Lung (tissue), 12 donors: ENCODE results near the gene NRCAM. TPM values are rescaled to one million over a fixed set of nuclear protein-coding genes. Genes with fewer than 3 reads are reported as not detected.

Experiments used
- ATAC-seq: fragments of 200-7000 bp; cut with Tn5 transposase; one replicate; pipeline ENCODE4 v1.9.1; 2020; ENCODE audit warnings: moderate number of reproducible peaks; ENCODE audit not compliant: insufficient read depth, low FRiP score
- DNase-seq, 3 donors: peaks; one replicate each; pipeline ENCODE4 v3.0.0-alpha.2; 2013 to 2017
- H3K27ac ChIP-seq, 2 donors: one replicate each; pipeline ENCODE4 v1.5.1; 2013; ENCODE audit warnings: mild to moderate bottlenecking in 2 of 2, moderate library complexity in 2 of 2, control low read depth in 1 of 2, inconsistent platforms in 1 of 2, low read depth in 1 of 2, low read length in 1 of 2
- H3K27me3 ChIP-seq, 3 donors: one replicate each; pipeline ENCODE4 v1.5.1; 2013; ENCODE audit warnings: low read length in 2 of 3; ENCODE audit not compliant: control insufficient read depth in 3 of 3, insufficient read depth in 3 of 3
- H3K36me3 ChIP-seq, 4 donors: one replicate each; pipeline ENCODE4 v1.5.1; 2013; ENCODE audit warnings: low read length in 4 of 4, mild to moderate bottlenecking in 1 of 4, moderate library complexity in 1 of 4; ENCODE audit not compliant: control insufficient read depth in 4 of 4, insufficient read depth in 4 of 4
- H3K4me1 ChIP-seq, 5 donors: one replicate each; pipeline ENCODE4 v1.5.1; 2013; ENCODE audit warnings: low read length in 5 of 5, mild to moderate bottlenecking in 2 of 5, moderate library complexity in 1 of 5; ENCODE audit not compliant: control insufficient read depth in 5 of 5, insufficient read depth in 5 of 5
- H3K4me3 ChIP-seq: one replicate; pipeline ENCODE4 v1.5.1; 2013; ENCODE audit warnings: mild to moderate bottlenecking, control low read depth, moderate library complexity
- H3K9ac ChIP-seq, 2 donors: one replicate each; pipeline ENCODE4 v1.5.1; 2013; ENCODE audit warnings: low read length in 2 of 2, control low read depth in 1 of 2; ENCODE audit not compliant: insufficient read depth in 1 of 2
- H3K9me3 ChIP-seq, 4 donors: one replicate each; pipeline ENCODE4 v1.5.1; 2013; ENCODE audit warnings: low read length in 3 of 4, mild to moderate bottlenecking in 1 of 4, moderate library complexity in 1 of 4; ENCODE audit not compliant: control insufficient read depth in 4 of 4, insufficient read depth in 3 of 4
- WGBS, 2 donors: extraction: QIAGEN DNeasy Blood & Tissue Kit; methylation state at CpG; one replicate each; pipeline ENCODE4 v1.1.7; 2013; 5-methylcytosine and 5-hydroxymethylcytosine counted together
- polyA plus RNA-seq, 2 donors: library from polyadenylated mRNA; stranded (reverse); fragments of 200-250 nt; gene quantifications; one replicate each; pipeline ENCODE4 v1.2.1, GENCODE V29; 2013
- total RNA-seq, 2 donors: library from RNA; depleted of rRNA in 1 of 2; stranded (reverse); fragments of >200 nt in 1 of 2; gene quantifications; one replicate each; pipeline ENCODE4 v1.2.1, GENCODE V29; 2014 to 2021
- TF ChIP-seq, protein P1 (sequence below): IDR thresholded peaks from 2 replicates; pipeline ENCODE4 v1.5.1; 2012; ENCODE audit warnings: mild to moderate bottlenecking; ENCODE audit errors: control extremely low read depth, extremely low read depth
- donor health status: control.
- donor health status: control.
- donor health status: Bipolar disorder and iron deficiency.
- donor health status: healthy.
- donor health status: DM: yes; HTN: yes; CAD: no.

Gene NRCAM
- total and polyA plus RNA-seq, 4 donors = 2.5 to 32.4 (median 11.0) TPM

DNA sequence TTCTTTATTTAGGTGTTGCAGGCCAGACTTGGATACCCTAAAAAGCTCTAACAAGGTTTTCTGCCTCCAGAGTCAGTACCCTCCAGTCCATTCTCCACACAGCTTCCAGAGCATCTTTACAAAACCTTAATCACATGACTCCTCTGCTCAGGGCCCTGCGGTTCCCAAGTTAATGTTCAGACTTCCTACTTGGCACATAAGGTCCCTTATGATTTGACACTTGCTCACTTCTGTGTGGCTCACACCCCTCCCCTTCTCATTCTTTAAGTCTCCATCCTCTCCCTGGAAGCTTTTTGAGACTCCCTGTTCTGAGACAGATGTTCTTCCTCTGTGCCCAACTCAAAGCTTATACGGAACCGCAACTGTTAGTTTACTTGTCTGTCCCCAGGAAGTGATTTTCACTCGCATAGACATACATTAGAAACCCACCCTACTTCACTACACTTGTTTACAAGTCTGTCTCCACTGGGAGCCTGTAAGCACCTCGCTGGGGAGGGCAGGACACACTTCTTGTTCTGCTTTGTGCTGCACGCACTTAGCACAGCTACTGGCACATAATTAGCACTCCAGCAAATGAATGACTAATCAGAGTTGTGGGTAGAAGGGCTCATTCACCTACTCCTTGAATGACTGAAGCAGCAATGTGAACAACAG lies 171.8 kb downstream of the NRCAM start:
- ATAC-seq = no peak
- no peaks in the 10 kb centered on the region for H3K9me3 ChIP-seq
- no peaks in the 10 kb centered on the region for H3K36me3 ChIP-seq
- no peak overlapping the region for H3K4me3 ChIP-seq
- TF ChIP-seq, protein P1, sequence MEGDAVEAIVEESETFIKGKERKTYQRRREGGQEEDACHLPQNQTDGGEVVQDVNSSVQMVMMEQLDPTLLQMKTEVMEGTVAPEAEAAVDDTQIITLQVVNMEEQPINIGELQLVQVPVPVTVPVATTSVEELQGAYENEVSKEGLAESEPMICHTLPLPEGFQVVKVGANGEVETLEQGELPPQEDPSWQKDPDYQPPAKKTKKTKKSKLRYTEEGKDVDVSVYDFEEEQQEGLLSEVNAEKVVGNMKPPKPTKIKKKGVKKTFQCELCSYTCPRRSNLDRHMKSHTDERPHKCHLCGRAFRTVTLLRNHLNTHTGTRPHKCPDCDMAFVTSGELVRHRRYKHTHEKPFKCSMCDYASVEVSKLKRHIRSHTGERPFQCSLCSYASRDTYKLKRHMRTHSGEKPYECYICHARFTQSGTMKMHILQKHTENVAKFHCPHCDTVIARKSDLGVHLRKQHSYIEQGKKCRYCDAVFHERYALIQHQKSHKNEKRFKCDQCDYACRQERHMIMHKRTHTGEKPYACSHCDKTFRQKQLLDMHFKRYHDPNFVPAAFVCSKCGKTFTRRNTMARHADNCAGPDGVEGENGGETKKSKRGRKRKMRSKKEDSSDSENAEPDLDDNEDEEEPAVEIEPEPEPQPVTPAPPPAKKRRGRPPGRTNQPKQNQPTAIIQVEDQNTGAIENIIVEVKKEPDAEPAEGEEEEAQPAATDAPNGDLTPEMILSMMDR = no peak
- DNase-seq = no peak
- H3K27me3 ChIP-seq = no peaks in the 10 kb centered on the region
- H3K4me1 ChIP-seq = peaks cover 0 to 21% (median 3%) of the 10 kb centered on the region in 5 donors
- no peak overlapping the region for H3K27ac ChIP-seq
- no peak overlapping the region for H3K9ac ChIP-seq
- 31 to 44% methylated on average over 6 of the region's 6 CpGs for WGBS, 2 donors

DNA sequence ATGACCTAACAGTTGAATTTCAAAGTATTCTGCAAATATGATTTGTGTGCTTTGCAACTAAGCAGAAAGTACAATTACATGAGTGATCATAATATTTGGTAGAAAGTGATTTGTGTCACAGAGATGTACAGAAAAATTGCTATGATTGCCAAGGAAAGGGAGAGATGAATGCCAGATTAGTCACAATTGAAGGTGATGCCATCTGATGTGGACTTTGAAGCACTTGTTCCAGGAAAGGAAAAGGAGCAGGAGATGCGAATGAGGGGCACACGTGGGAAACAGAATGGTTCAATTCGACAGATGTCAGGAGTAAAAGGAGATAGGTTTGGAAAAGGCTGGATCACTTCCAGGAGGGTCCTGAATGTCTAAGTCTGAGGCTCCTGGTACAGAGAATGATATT lies 173.0 kb downstream of the NRCAM start:
- no peaks in the 10 kb centered on the region for H3K27me3 ChIP-seq
- no peak overlapping the region for H3K4me3 ChIP-seq
- peaks cover 0 to 21% (median 3%) of the 10 kb centered on the region in 5 donors for H3K4me1 ChIP-seq
- H3K36me3 ChIP-seq = no peaks in the 10 kb centered on the region
- DNase-seq (no peak), ATAC-seq (no peak)
- TF ChIP-seq, protein P1 = no peak
- no peak overlapping the region for H3K27ac ChIP-seq
- 71 to 82% methylated on average over 3 of the region's 3 CpGs for WGBS, 2 donors
- H3K9me3 ChIP-seq = no peaks in the 10 kb centered on the region
- no peak overlapping the region for H3K9ac ChIP-seq

DNA sequence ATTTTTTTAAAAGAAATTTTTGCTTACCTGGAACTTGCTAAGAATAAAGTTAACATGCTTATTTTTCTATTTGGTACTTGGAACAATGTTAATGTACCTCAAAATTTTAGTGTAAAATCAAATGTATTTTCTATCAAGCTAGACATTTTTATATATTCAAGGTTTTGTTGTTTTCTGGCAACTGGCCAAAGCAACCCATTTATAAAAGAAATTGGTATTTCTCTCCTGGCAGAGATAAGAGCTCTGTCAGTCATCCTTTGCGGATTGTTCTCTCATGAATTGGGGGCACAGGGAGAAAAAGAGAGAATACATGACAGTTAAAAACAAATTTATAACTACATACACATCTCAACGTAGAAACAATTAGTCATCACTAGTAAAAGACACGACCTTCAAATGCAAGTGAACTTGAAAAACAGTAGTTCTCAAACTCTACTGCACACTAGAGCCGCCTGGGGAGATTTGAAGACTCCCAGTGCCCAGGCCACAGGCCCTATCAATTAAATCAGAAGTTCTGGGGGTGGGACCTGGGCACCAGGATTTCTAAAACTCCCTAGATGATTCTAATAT lies 173.7 kb downstream of the NRCAM start:
- H3K4me1 ChIP-seq = peaks cover 0 to 21% (median 3%) of the 10 kb centered on the region in 5 donors
- no peaks in the 10 kb centered on the region for H3K9me3 ChIP-seq
- no peak overlapping the region for H3K27ac ChIP-seq
- no peak overlapping the region for H3K4me3 ChIP-seq
- DNase-seq (no peak), ATAC-seq (no peak)
- 47 to 59% methylated on average over 4 of the region's 4 CpGs for WGBS, 2 donors
- no peak overlapping the region for H3K9ac ChIP-seq
- no peaks in the 10 kb centered on the region for H3K36me3 ChIP-seq
- TF ChIP-seq, protein P1 = no peak
- no peaks in the 10 kb centered on the region for H3K27me3 ChIP-seq
